Sigmoid colon (tissue), 4 donors: ENCODE results near the gene PLXNA1.

ENCODE experiments used
- EP300 ChIP-seq, 4 donors: sonication (generic); formaldehyde crosslinking; IDR thresholded peaks; one replicate each; pipeline ENCODE4 v1.6.1; 2017; ENCODE audit warnings: antibody characterized with exemption in 4 of 4
- POLR2A ChIP-seq, 2 donors: fragments of 450-650 bp; IDR thresholded peaks; one replicate each; pipeline ENCODE4 v1.6.1; 2016; ENCODE audit warnings: antibody characterized with exemption in 2 of 2, mild to moderate bottlenecking in 2 of 2, moderate library complexity in 2 of 2
- TF ChIP-seq, protein P1 (sequence below), 4 experiments: fragments of 450-650 bp in 3 of 4; fragments of 200-600 bp in 1 of 4; IDR thresholded peaks; one replicate each; pipeline ENCODE4 v1.5.1; 2016 to 2019; ENCODE audit warnings: antibody characterized with exemption in 4 of 4, mild to moderate bottlenecking in 3 of 4, moderate library complexity in 2 of 4

DNA sequence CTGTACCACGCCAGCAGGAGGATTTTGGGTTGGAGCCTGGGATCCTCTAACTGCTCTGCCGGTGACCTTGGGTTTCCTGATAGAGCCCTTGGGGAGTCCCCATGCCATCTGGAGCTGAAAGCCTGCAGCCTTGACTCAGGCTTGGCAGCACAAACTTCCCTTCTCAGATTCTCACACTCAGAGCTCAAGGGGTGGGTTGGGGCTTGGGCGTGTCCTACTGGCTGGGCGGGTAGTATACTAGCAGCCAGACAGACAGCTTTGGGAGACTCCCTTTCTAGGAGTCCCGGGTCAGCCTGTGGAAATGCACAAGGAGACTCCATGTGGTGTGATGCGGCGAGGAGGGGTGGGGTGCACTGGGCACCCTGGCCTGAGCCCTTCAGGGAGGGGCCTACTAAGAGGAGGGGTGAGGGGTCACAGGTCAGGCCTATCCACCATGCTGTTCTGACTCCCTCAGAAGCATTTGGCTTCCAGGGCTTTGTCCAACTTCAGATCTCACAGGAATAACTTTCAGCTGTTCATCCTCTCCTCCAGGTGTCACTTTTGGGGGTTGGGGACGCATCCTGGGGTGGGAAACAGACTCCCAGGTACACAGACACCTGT, 21.6 kb upstream of the PLXNA1 start:
- TF ChIP-seq EP300 (IDR thresholded peaks at IDR 0.05) (no peak), POLR2A (IDR thresholded peaks at IDR 0.05) (no peak)
- TF ChIP-seq, protein P1, sequence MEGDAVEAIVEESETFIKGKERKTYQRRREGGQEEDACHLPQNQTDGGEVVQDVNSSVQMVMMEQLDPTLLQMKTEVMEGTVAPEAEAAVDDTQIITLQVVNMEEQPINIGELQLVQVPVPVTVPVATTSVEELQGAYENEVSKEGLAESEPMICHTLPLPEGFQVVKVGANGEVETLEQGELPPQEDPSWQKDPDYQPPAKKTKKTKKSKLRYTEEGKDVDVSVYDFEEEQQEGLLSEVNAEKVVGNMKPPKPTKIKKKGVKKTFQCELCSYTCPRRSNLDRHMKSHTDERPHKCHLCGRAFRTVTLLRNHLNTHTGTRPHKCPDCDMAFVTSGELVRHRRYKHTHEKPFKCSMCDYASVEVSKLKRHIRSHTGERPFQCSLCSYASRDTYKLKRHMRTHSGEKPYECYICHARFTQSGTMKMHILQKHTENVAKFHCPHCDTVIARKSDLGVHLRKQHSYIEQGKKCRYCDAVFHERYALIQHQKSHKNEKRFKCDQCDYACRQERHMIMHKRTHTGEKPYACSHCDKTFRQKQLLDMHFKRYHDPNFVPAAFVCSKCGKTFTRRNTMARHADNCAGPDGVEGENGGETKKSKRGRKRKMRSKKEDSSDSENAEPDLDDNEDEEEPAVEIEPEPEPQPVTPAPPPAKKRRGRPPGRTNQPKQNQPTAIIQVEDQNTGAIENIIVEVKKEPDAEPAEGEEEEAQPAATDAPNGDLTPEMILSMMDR (IDR thresholded peaks at IDR 0.05): no peak
